ENCODE data around the gene AEBP2. TPM values are rescaled to one million over a fixed set of nuclear protein-coding genes. Genes with fewer than 3 reads are reported as not detected.

Gene AEBP2
- total and polyA plus RNA-seq, 2 of the 8 experiments (the other 6 are each of a cell fraction or from before 2014, with no cell fraction given): 13.6 to 61.4 TPM

- TF ChIP-seq BCL11A (IDR thresholded peaks at IDR 0.05; ENCODE audit: low read depth in 2 of 2, low read length in 2 of 2) (no peak), GABPA (IDR thresholded peaks at IDR 0.05; ENCODE audit: borderline replicate concordance, insufficient read depth, low read length) (no peak), GTF2F1 (IDR thresholded peaks at IDR 0.05; ENCODE audit: borderline replicate concordance, low read depth, low read length) (no peak)
Measured at GRCh38 chr12:19419086-19419485, 20.2 kb upstream of the AEBP2 start (continued).

All from H1 (cell line).